ENCODE data around the gene UBE2QL1. TPM values are rescaled to one million over a fixed set of nuclear protein-coding genes. Genes with fewer than 3 reads are reported as not detected.

Gene UBE2QL1
- total and polyA plus RNA-seq, 2 donors from 2014 or later, result 0.31 to 4.8 TPM

DNA sequence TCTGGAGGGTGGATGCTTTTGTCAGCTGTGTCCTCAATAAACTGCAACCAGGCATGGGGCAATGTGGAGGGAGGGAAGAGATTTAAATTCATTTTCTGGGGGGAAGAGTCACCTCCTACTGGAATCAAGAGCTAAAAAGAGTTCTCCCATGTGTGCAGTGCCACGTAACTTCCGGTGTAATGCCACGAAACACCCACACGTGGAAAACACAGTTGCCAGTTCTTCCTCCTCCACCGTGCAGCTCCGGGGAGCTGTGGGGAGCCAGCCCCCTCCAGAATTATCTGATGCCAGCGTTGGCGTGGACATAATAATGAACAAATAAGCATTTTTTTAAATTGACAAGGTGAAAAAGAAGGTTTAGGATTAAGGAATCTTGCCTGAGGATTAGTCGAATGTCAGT lies 38.2 kb upstream of the UBE2QL1 start:
- H3K4me1 ChIP-seq (ENCODE audit: control insufficient read depth in 2 of 3, insufficient read depth in 2 of 3, low read depth in 1 of 3, low read length in 3 of 3), result no peaks in the 10 kb centered on the region
- DNase-seq (no peak), FAIRE-seq (no peak)
- H3K27ac ChIP-seq (ENCODE audit: low read depth in 2 of 2, low read length in 2 of 2), result no peak overlapping the region
- H3K4me3 ChIP-seq (ENCODE audit: low read length in 3 of 3), result no peak overlapping the region
- TF ChIP-seq, protein P1, sequence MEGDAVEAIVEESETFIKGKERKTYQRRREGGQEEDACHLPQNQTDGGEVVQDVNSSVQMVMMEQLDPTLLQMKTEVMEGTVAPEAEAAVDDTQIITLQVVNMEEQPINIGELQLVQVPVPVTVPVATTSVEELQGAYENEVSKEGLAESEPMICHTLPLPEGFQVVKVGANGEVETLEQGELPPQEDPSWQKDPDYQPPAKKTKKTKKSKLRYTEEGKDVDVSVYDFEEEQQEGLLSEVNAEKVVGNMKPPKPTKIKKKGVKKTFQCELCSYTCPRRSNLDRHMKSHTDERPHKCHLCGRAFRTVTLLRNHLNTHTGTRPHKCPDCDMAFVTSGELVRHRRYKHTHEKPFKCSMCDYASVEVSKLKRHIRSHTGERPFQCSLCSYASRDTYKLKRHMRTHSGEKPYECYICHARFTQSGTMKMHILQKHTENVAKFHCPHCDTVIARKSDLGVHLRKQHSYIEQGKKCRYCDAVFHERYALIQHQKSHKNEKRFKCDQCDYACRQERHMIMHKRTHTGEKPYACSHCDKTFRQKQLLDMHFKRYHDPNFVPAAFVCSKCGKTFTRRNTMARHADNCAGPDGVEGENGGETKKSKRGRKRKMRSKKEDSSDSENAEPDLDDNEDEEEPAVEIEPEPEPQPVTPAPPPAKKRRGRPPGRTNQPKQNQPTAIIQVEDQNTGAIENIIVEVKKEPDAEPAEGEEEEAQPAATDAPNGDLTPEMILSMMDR (IDR thresholded peaks at IDR 0.05; ENCODE audit: borderline replicate concordance, extremely low read depth, insufficient read depth), result no peak
- H3K9ac ChIP-seq (ENCODE audit: low read length in 3 of 3), result no peak overlapping the region
- H3K27me3 ChIP-seq (ENCODE audit: control insufficient read depth, insufficient read depth, low read length), result no peaks in the 10 kb centered on the region
- no peaks in the 10 kb centered on the region for H3K9me3 ChIP-seq (ENCODE audit: control insufficient read depth in 2 of 3, insufficient read depth in 1 of 3, low read length in 3 of 3)
- intact Hi-C loops (cut with DNase I), result no loop called here
- H3K36me3 ChIP-seq (ENCODE audit: control insufficient read depth in 2 of 3, insufficient read depth in 3 of 3, low read length in 3 of 3), result no peaks in the 10 kb centered on the region

DNA sequence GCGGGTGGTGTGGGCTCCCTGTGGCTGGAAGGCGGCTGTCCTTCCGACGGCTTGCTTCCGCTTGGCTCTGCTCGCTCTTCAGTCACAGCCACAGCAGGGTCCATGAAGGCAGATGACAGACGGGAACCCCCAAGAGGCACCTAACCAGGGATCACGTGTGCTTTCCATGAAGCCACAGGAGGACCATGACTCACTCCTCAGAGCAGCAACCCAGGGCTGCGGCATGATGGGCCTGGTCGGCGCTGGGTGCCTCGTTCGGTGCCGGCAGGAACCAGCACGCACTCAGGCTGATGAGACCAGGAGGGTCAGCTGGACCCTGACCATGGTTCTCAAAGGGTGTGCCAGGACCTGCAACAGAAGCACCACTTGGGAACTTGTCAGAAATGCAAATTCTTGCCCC lies 37.5 kb upstream of the UBE2QL1 start:
- H3K27ac ChIP-seq (ENCODE audit: low read depth in 2 of 2, low read length in 2 of 2), result no peak overlapping the region
- no peak overlapping the region for H3K4me3 ChIP-seq (ENCODE audit: low read length in 3 of 3)
- H3K27me3 ChIP-seq (ENCODE audit: control insufficient read depth, insufficient read depth, low read length), result no peaks in the 10 kb centered on the region
- DNase-seq, result no peak
- no peaks in the 10 kb centered on the region for H3K4me1 ChIP-seq (ENCODE audit: control insufficient read depth in 2 of 3, insufficient read depth in 2 of 3, low read depth in 1 of 3, low read length in 3 of 3)
- intact Hi-C loops (cut with DNase I), result no loop called here
- no peaks in the 10 kb centered on the region for H3K36me3 ChIP-seq (ENCODE audit: control insufficient read depth in 2 of 3, insufficient read depth in 3 of 3, low read length in 3 of 3)
- H3K9me3 ChIP-seq (ENCODE audit: control insufficient read depth in 2 of 3, insufficient read depth in 1 of 3, low read length in 3 of 3), result no peaks in the 10 kb centered on the region
- TF ChIP-seq, protein P1 (IDR thresholded peaks at IDR 0.05; ENCODE audit: borderline replicate concordance, extremely low read depth, insufficient read depth), result no peak
- FAIRE-seq, result no peak
- H3K9ac ChIP-seq (ENCODE audit: low read length in 3 of 3), result no peak overlapping the region

DNA sequence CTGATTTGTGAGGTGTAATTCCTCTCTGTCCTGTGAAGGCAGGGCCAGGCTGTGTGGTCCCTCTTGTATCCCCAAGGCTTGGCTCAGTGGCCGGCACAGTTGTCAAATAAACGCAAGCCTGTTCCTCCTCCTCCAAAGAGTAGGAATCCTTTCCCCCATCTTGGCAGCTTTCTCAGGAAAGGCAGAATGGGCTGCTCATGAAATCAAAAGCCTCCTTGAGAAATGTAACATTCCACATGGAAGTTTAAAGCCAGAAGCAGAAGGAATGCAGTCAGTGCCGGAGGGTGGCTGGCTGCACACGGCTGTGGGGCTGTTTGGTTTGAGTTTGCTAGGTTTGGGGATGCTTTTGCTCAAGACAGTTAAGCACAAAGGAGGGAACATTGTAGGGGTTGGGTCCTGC lies 35.8 kb upstream of the UBE2QL1 start:
- no peaks in the 10 kb centered on the region for H3K4me1 ChIP-seq (ENCODE audit: control insufficient read depth in 2 of 3, insufficient read depth in 2 of 3, low read depth in 1 of 3, low read length in 3 of 3)
- H3K9me3 ChIP-seq (ENCODE audit: control insufficient read depth in 2 of 3, insufficient read depth in 1 of 3, low read length in 3 of 3), result no peaks in the 10 kb centered on the region
- DNase-seq (no peak), FAIRE-seq (no peak)
- no peaks in the 10 kb centered on the region for H3K36me3 ChIP-seq (ENCODE audit: control insufficient read depth in 2 of 3, insufficient read depth in 3 of 3, low read length in 3 of 3)
- no peak overlapping the region for H3K27ac ChIP-seq (ENCODE audit: low read depth in 2 of 2, low read length in 2 of 2)
- intact Hi-C loops (cut with DNase I), result no loop called here
- H3K27me3 ChIP-seq (ENCODE audit: control insufficient read depth, insufficient read depth, low read length), result no peaks in the 10 kb centered on the region
- no peak overlapping the region for H3K9ac ChIP-seq (ENCODE audit: low read length in 3 of 3)
- TF ChIP-seq, protein P1 (IDR thresholded peaks at IDR 0.05; ENCODE audit: borderline replicate concordance, extremely low read depth, insufficient read depth), result no peak
- no peak overlapping the region for H3K4me3 ChIP-seq (ENCODE audit: low read length in 3 of 3)

DNA sequence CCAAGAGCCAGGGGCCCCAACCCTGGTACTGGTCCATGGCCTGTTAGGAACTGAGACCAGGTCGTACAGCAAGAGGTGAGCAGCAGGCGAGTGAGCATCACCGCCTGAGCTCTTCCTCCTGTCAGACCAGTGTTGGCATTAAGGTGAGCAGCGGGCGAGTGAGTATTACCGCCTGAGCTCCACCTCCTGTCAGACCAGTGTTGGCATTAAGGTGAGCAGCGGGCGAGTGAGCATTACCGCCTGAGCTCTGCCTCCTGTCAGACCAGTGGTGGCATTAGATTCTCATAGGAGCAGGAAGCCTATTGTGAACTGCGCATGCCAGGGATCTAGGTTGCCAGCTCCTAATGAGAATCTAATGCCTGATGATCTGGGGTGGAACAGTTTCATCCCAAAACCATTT lies 31.0 kb upstream of the UBE2QL1 start:
- no peaks in the 10 kb centered on the region for H3K27me3 ChIP-seq (ENCODE audit: control insufficient read depth, insufficient read depth, low read length)
- H3K4me1 ChIP-seq (ENCODE audit: control insufficient read depth in 2 of 3, insufficient read depth in 2 of 3, low read depth in 1 of 3, low read length in 3 of 3), result no peaks in the 10 kb centered on the region
- H3K9ac ChIP-seq (ENCODE audit: low read length in 3 of 3), result no peak overlapping the region
- H3K4me3 ChIP-seq (ENCODE audit: low read length in 3 of 3), result no peak overlapping the region
- FAIRE-seq, result no peak
- no peaks in the 10 kb centered on the region for H3K9me3 ChIP-seq (ENCODE audit: control insufficient read depth in 2 of 3, insufficient read depth in 1 of 3, low read length in 3 of 3)
- TF ChIP-seq, protein P1 (IDR thresholded peaks at IDR 0.05; ENCODE audit: borderline replicate concordance, extremely low read depth, insufficient read depth), result no peak
- H3K27ac ChIP-seq (ENCODE audit: low read depth in 2 of 2, low read length in 2 of 2), result no peak overlapping the region
- intact Hi-C loops (cut with DNase I), result no loop called here
- H3K36me3 ChIP-seq (ENCODE audit: control insufficient read depth in 2 of 3, insufficient read depth in 3 of 3, low read length in 3 of 3), result no peaks in the 10 kb centered on the region
- DNase-seq, result no peak
